NCI-H128 (cell line): ENCODE measurements around the gene RTN4RL1.

Source experiments
- DNase-seq: peaks from one replicate; lab custom pipeline; 2025; ENCODE audit not compliant: unreplicated experiment; lab: John Stamatoyannopoulos, UW

Gene RTN4RL1

DNA sequence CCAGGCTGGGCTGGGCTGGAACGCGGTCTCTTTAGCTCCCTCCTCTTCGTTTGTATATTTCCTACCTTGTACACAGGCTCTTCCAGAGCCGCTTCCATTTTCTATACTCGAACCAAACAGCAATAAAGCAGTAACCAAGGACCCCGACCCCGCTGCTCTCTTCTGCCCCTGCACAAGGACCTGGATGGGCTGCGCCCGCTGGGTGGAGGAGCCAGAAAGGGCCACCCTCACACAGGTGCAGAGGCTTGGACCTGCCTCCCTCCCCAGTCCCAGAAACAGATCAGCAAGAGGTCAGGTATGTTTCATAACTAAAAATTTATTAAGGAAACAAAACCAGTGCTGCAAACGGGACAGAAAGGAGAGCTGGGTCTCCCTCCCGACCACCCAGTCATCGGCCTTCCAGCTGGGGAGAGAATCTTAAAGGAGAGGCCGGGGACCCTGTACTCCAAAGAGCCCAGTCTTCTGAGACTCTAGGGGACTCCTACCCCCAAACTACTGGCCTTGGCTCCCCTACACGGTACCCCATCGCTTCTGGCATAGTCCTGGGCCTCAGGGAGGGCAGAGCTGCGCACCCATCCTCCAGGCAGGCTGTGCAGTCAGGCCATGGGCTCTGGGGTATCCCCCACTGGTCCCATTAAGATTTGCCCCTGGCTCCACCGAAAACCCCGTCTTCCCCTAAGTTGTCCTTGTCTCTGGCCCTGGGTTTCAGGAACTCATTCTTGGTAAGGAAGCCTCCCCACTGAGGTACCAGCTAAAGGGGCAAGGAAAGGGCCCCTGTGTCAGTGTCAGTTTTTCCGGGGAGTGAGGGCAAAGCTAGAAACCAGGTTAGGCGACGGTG, 34.6 kb upstream of the RTN4RL1 start:
- no peak for DNase-seq

DNA sequence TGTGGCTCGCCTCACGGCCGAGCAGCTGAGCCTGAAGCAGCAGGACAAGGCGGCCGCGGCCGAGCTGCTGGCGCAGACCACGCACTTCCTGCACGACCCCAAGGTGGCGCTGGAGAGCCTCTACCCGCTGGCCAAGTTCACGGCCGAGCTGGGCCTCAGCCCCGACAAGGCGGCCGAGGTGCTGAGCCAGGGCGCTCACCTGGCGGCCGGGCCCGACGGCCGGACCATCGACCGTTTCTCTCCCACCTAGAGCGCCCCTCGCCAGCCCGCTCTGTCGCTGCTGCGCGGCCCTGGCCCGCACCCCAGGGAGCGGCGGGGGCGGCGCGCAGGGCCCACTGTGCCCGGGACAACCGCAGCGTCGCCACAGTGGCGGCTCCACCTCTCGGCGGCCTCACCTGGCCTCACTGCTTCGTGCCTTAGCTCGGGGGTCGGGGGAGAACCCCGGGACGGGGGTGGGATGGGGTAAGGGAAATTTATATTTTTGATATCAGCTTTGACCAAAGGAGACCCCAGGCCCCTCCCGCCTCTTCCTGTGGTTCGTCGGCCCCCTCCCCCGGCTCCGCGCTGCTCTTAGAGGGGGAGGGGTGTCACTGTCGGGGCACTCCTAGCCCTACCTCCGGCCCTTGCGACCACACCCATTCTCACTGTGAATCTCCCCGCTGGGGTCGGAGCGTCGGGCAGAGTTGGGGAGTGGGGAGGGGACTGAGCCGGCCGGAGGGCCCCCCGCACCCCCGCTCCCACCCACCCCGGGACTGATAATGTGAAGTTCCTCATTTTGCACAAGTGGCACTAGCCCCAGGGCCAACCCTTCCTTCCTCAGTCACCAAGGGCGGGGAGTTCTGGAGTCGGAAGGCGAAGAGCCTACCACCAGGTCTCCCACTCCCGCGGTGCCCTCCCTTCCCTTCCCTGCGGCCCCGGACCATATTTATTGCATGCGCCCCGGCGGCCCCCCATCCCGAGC, 33.7 kb upstream of the RTN4RL1 start:
- DNase-seq, result no peak

DNA sequence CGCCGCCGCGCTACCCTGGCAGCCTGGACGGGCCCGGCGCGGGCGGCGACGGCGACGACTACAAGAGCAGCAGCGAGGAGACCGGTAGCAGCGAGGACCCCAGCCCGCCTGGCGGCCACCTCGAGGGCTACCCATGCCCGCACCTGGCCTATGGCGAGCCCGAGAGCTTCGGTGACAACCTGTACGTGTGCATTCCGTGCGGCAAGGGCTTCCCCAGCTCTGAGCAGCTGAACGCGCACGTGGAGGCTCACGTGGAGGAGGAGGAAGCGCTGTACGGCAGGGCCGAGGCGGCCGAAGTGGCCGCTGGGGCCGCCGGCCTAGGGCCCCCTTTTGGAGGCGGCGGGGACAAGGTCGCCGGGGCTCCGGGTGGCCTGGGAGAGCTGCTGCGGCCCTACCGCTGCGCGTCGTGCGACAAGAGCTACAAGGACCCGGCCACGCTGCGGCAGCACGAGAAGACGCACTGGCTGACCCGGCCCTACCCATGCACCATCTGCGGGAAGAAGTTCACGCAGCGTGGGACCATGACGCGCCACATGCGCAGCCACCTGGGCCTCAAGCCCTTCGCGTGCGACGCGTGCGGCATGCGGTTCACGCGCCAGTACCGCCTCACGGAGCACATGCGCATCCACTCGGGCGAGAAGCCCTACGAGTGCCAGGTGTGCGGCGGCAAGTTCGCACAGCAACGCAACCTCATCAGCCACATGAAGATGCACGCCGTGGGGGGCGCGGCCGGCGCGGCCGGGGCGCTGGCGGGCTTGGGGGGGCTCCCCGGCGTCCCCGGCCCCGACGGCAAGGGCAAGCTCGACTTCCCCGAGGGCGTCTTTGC, 32.8 kb upstream of the RTN4RL1 start:
- DNase-seq, result no peak

DNA sequence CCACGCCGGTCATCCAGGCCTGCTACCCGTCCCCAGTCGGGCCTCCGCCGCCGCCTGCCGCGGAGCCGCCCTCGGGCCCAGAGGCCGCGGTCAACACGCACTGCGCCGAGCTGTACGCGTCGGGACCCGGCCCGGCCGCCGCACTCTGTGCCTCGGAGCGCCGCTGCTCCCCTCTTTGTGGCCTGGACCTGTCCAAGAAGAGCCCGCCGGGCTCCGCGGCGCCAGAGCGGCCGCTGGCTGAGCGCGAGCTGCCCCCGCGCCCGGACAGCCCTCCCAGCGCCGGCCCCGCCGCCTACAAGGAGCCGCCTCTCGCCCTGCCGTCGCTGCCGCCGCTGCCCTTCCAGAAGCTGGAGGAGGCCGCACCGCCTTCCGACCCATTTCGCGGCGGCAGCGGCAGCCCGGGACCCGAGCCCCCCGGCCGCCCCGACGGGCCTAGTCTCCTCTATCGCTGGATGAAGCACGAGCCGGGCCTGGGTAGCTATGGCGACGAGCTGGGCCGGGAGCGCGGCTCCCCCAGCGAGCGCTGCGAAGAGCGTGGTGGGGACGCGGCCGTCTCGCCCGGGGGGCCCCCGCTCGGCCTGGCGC, 32.1 kb upstream of the RTN4RL1 start:
- no peak for DNase-seq

DNA sequence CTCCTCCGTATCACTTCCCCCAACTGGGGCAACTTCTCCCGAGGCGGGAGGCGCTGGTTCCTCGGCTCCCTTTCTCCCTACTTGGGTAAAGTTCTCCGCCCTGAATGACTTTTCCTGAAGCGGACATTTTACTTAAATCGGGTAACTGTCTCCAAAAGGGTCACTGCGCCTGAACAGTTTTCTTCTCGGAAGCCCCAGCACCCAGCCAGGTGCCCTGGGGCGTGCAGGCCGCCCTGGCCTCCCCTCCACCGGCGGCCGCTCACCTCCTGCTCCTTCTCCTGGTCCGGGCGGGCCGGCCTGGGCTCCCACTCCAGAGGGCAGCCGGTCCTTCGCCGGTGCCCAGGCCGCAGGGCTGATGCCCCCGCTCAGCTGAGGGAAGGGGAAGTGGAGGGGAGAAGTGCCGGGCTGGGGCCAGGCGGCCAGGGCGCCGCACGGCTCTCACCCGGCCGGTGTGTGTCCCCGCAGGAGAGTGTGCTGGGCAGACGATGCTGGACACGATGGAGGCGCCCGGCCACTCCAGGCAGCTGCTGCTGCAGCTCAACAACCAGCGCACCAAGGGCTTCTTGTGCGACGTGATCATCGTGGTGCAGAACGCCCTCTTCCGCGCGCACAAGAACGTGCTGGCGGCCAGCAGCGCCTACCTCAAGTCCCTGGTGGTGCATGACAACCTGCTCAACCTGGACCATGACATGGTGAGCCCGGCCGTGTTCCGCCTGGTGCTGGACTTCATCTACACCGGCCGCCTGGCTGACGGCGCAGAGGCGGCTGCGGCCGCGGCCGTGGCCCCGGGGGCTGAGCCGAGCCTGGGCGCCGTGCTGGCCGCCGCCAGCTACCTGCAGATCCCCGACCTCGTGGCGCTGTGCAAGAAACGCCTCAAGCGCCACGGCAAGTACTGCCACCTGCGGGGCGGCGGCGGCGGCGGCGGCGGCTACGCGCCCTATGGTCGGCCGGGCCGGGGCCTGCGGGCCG, 31.4 kb upstream of the RTN4RL1 start:
- DNase-seq, result no peak

DNA sequence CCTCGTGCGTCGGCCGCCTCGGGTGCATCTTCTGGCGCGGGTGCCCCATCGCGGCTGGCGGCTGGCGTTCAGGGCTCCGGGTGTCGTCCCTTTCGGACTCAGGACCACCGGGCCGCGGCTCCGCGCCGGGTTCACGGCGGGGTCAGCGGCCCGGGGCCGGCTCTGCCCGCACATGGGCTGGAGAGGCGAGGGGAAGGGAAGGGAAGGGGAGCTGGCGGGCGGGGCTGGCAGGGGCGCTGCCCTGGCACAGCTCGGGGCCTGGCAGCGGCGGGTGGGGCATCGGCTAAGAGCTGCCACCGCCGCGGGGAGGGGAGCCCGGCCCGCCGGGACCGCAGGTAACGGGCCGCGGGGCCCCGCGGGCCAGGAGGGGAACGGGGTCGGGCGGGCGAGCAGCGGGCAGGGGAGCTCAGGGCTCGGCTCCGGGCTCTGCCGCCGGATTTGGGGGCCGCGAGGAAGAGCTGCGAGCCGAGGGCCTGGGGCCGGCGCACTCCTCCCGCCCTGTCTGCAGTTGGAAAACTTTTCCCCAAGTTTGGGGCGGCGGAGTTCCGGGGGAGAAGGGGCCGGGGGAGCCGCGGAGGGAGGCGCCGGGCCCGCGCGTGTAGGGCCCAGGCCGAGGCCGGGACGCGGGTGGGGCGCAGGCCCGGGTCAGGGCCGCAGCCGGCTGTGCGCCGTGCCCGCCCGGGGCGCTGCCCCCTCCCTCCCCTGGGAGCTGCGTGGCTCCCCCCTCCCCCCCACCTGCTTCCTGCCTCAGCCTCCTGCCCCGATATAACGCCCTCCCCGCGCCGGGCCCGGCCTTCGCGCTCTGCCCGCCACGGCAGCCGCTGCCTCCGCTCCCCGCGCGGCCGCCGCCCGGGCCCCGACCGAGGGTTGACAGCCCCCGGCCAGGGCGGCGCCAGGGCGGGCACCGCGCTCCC, 30.4 kb upstream of the RTN4RL1 start:
- DNase-seq, result no peak

DNA sequence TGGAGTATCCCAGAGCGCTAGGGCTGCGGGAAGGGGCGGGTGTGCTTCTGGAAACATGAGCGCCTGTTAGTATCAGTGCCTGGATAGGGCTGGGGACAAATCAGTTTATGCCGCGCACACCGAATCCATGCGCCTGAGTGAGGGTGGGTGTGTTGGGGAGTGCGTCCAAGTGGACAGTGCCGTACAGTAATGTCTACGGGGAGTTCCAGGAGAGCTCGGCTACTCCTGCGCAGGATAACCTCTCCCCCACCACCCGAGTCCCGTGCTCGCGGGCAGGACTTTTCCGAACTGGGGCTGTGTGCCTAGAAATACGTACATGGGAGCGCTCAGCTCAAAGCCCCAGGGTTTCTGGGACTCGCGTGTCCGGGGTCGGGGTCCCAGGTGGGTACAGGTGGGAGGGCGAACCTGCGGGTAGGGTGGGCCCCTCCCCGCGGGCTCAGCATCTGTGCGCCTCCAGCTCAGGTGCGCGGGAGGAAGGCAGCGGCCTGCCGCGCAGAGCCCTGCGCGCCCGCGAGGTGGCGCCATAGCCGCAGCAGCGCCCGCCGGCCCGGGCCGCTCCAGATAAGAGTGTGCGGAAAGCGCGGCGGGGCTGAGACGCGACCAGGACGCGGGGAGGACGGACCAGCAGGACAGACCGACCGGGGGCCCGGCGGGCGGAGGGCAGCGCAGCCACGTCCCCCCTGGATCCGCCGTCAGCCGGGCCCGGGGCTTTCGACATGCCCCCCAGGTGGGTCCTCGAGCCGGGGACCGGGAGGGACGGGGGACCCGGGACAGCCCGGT, 29.6 kb upstream of the RTN4RL1 start, which contains the start of gene HIC1:
HIC1 (plus strand) TSS at position 592 of the 780 bp plus-strand sequence. CDS start 1,588 bp downstream, outside the sequence.
- no peak for DNase-seq

DNA sequence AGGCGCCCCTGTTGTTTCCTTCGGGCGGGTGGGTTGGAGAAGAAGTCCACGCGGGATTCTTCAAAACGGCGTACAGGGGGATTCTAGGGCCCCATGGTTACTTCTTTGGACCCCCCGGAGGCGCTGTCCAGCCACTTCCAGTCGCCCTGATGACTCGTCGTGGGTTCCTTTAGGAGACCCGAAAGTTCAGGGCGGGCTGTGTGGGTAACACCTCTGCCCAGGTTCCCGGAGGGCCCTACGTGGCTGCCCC, 29.1 kb upstream of the RTN4RL1 start:
- DNase-seq, result no peak

DNA sequence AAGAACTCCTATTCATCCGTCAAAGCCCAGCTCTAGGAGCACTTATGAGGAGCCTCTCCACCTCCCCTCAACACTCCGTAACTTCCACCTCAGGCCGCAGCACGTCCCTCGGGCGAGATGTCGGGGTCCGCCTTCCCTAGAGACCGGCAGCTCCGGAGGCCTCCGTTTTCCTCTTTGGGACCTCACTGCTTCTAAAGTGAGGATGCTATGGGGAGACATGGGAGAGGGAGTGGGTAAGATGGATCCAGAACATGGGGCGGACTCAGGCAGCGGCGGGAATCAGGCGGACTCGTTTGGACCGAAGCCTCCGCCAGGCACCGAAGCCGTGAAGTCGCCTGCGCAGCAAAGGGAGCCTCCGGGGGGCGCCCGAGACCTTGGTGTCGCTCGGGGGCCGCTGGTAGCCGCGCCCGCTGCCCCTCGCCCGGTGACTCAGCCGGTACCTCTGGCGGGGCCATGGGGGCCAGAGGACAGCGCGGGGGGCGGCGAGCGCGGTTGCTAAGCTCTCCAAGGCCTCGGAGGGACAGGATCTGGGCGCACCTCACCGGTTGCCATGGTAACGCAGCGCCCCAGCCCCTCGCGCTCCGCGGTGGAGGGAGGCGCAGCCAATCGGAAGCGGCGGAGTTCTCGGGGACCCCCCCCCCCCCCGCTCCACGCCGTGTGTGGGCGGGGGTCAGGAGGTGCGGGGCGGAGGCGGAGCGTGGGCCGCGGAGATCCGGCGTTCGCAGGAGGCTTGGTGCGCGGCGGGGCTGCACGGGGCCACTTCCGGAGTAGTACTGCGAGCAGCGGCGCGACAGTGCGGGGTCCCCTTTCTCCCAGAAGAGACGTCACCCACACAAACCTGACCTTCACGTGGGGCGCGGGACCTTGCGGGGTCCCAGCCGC, 28.5 kb upstream of the RTN4RL1 start:
- DNase-seq, result peak; percentile 17

DNA sequence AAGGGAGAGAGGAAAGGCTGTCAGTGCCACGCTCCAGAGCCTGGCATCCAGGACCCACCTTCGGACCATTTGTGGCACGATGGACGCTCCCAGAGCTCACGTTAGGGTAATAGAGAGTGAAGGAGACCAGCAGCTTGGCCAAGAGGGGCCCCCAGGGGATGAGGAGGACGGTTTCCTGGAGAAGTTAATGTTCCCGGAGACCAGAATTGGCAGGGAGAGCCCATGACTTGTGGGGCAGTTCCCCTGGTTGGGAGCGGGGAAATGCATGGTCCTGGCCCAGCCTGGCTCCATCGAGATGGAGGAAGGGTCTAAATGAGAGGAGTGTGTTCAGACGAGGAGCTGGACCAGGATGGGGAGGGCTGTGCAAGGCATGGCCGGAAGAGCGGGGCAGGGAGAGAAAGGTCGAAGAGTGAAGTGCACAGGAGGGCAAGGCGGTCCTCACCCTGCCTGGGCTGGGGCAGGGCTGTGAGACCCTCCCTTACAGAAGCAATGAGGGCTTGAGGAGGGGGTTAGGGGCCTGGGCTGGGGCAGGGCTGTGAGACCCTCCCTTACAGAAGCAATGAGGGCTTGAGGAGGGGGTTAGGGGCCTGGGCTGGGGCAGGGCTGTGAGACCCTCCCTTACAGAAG, 26.9 kb upstream of the RTN4RL1 start:
- DNase-seq, result no peak

DNA sequence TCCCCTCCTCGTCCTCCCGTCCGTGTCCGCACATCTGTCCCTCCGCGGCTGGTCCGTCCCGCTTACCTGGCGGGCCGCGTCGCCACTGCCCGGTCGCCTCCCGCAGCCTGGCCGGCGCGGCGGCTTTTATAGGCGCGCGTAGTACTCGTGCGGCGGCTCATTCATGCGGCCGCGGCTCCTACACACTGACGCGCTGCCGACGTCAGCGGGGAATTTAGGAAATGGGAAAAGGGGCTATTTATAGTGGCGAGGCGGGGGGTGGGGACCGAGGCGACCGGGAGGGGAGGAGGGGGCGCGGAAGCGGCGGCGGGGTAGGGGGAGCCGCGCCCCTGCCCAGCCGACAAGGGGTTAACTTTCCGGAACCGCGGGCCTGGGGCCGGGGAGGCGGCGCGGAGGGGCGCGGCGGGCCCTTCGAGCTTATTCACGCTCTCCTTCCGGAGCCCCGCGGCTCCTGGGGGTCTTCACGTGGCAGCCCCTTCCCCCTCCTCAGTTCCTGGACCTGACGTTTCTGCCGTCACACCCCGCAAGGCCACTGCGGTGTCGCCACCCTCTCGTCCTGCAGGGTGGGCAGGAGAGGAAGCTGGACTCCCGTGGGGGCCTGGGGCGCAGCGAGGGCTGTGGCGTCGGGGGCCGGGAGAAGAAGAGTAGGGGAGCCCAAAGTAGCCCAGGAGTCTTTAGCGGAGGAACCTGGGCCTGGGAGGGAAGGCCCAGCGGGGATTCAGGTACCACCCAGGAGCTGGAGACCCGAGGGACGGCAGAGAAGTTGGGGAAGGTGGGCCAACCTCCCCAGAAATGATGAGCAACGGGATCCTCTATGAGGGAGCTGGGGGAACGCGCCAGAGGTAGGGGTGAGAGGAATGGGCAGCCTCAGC, 26.2 kb upstream of the RTN4RL1 start:
- DNase-seq, result no peak

DNA sequence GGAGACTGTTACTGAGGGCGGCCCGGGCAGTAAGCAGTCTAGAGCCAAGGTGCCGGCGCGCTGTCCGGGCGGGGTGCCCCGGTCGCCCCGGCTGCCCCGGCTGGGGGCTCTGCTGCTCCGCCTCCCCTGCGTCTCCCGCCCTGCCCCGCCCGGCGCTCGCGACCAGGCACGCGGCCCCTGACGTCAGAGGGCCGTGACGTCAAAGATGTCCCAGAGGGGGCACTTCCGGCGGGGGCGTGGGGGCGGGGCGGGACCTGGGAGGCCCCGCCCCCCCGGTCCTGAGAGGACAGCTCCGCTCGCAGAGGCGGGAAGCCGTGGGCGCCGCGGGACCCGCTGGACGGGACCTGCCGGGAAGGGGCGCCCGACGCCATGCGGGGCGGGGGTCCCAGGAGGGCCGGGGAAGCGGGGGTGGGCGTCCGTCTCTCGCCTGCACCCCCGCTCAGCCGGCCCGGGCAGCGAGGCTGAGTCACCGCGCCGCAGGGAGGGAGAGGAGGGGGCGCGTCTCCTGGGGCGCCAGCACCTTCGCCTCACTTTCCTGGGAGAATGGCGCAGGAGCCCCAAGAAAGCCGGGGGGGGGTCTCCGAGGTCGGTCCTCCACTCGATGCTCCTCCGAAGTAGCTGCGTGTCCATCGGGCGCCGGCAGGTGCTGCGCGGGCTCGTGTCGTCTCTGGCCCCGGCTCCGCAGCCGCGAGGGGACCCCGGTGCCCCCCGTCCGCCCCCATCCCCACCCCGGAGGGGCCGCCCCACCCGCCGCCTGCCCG, 25.3 kb upstream of the RTN4RL1 start:
- DNase-seq, result peak; percentile 16

DNA sequence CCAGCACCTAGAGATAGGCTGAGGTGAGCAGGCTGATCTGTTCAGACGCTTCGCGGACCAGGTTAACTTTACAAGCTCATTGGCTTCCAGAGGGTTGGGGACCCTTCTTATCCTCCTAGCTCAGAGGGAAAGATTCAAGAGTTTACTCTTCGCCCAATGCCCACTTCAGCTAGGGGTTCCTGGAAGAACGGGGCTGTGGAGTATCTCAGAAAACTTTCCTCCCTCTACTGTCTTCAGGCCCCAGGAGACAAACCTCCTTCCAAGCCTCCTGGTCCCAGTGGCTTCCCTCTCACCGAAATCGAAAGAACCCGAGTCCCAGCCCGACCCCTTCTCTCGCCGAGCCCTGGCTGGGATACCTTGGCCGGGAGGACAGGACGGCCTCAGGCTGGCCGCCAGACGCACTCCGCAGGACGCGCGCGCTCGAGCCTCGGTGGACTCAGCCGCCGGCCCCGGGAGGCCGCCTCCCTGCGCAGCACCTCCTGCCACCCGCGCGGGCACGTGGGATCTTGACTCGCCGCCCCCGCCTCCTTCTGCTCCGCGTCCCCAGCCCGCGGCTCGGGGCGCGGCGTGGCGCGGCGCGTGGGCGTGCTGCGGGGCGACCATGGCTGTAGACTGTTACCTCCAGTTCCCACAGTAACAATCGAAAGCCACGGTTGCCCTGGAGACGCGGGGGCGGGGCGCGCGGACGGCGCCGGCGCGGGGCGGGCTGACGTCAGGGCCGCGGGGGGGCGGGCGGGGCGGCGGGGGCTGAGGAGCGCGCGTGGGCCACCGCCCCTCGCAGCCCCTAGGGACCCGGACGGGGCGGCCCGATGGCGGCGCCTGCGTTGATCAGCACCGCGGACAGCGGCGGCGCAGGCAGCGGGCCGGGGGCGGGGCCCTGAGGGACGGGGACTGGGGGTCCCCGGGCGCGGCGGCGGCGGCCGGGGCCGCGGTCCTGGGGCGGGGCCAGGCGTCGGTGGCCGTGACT, 24.5 kb upstream of the RTN4RL1 start:
- DNase-seq, result peak; percentile 26

DNA sequence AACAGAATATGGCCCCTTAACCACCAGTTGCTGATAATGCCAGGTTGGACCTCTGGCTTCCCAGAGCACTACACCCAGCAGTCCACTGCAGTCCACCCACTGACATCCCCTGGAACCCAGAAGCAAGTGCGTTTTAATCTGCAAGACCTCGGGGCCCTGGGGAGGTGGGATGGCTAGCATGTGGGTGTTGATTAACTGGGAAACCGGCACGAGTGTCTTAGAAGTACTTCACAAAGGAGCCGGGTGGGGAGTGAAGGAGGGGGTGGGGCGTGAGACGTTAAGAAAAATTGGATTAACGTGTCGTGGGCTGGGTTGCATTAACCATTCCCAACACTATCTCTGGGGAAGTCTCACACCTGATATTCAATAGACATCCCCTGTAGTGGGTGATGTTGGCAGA, 23.7 kb upstream of the RTN4RL1 start:
- no peak for DNase-seq
